H1 (cell line): ENCODE data around the gene CD81. TPM values are rescaled to one million over a fixed set of nuclear protein-coding genes. Genes with fewer than 3 reads are reported as not detected.

Experiments used
- CTCF ChIA-PET: fragments of 300-600 bp; sonication (Branson Sonifier 250); formaldehyde crosslinking; loops from one replicate; lab custom pipeline; 2021; ENCODE audit not compliant: partially characterized antibody; lab: Charles Lee
- POLR2A ChIA-PET: fragments of 300-600 bp; sonication (Branson Sonifier 250); formaldehyde crosslinking; loops from one replicate; lab custom pipeline; 2021; ENCODE audit warnings: inconsistent platforms; ENCODE audit not compliant: partially characterized antibody; lab: Charles Lee
- DNase-seq, 2 experiments: peaks; one replicate each; pipeline versions ENCODE4 v3.0.0 to v3.0.0-alpha.2; 2010 to 2022; ENCODE audit warnings: low spot score in 2 of 2, low read depth in 1 of 2, mixed read lengths in 1 of 2
- FAIRE-seq: peaks from 2 replicates; lab custom pipeline; 2011; peaks lifted over from hg19 to GRCh38; lab: Jason Lieb, UNC
- H2AFZ ChIP-seq: 2 replicates; pipeline ENCODE4 v1.8.1; 2012; ENCODE audit warnings: low read length, inconsistent platforms
- H2AK5ac ChIP-seq: 2 replicates; pipeline ENCODE4 v1.6.1; 2013; ENCODE audit warnings: low read depth, low read length
- H2BK120ac ChIP-seq: replicated peaks from 2 replicates; pipeline ENCODE3; 2013; ENCODE audit warnings: low read depth, low read length, inconsistent platforms
- H2BK12ac ChIP-seq: 2 replicates; pipeline ENCODE4 v1.6.1; 2013; ENCODE audit warnings: low read depth, low read length
- H2BK15ac ChIP-seq: 2 replicates; pipeline ENCODE4 v1.6.1; 2013; ENCODE audit warnings: low read length
- H2BK20ac ChIP-seq: 2 replicates; pipeline ENCODE4 v1.6.1; 2013; ENCODE audit warnings: low read length
- H2BK5ac ChIP-seq: 2 replicates; pipeline ENCODE4 v1.6.1; 2013; ENCODE audit warnings: low read depth, low read length
- H3K14ac ChIP-seq: 2 replicates; pipeline ENCODE4 v1.6.1; 2013; ENCODE audit warnings: inconsistent platforms; ENCODE audit not compliant: insufficient read length
- H3K18ac ChIP-seq: 2 replicates; pipeline ENCODE4 v1.6.1; 2013; ENCODE audit warnings: low read length; ENCODE audit errors: extremely low read depth
- H3K23ac ChIP-seq: 2 replicates; pipeline ENCODE4 v1.6.1; 2013; ENCODE audit warnings: inconsistent platforms; ENCODE audit not compliant: insufficient read length
- H3K23me2 ChIP-seq: 2 replicates; pipeline ENCODE4 v1.6.1; 2013; ENCODE audit warnings: low read depth, low read length
- H3K27ac ChIP-seq: 2 replicates; pipeline ENCODE4 v1.6.1; 2011; ENCODE audit warnings: low read depth, low read length, inconsistent platforms
- H3K27me3 ChIP-seq, 4 experiments: replicated peaks in 1 of 4; 1 replicate in 1 of 4; 2 replicates in 3 of 4; pipeline versions ENCODE4 v1.6.1 to v1.8.1; 2011 to 2013; ENCODE audit warnings: low read length in 3 of 4, mild to moderate bottlenecking in 3 of 4, inconsistent platforms in 2 of 4, mixed read lengths in 2 of 4, moderate library complexity in 1 of 4; ENCODE audit not compliant: control insufficient read depth in 3 of 4, insufficient read depth in 3 of 4; ENCODE audit errors: extremely low read depth in 1 of 4
- H3K36me3 ChIP-seq, 4 experiments: 2 replicates each; pipeline versions ENCODE4 v1.6.1 to v1.8.1; 2011 to 2013; ENCODE audit warnings: mild to moderate bottlenecking in 4 of 4, low read length in 3 of 4, moderate library complexity in 2 of 4, control low read depth in 1 of 4, inconsistent platforms in 1 of 4; ENCODE audit not compliant: insufficient read depth in 4 of 4, control insufficient read depth in 2 of 4
- H3K4ac ChIP-seq: replicated peaks from 2 replicates; pipeline ENCODE3; 2013; ENCODE audit warnings: low read length, low read depth, mixed read lengths, inconsistent platforms; ENCODE audit not compliant: insufficient read length
- H3K4me1 ChIP-seq, 4 experiments: replicated peaks in 1 of 4; 1 replicate in 1 of 4; 2 replicates in 3 of 4; pipeline versions ENCODE4 v1.6.1 to v1.8.1; 2011 to 2013; ENCODE audit warnings: low read length in 3 of 4, inconsistent platforms in 2 of 4, mixed read lengths in 1 of 4; ENCODE audit not compliant: insufficient read depth in 4 of 4, control insufficient read depth in 3 of 4
- H3K4me2 ChIP-seq, 2 experiments: 2 replicates each; pipeline versions ENCODE4 v1.6.1 to v1.8.1; 2011 to 2013; ENCODE audit warnings: low read depth in 2 of 2, low read length in 2 of 2, control low read depth in 1 of 2, inconsistent platforms in 1 of 2, mild to moderate bottlenecking in 1 of 2; ENCODE audit not compliant: insufficient read depth in 1 of 2
- H3K4me3 ChIP-seq, 4 experiments: fragments of 200-600, 300-600 bp in 1 of 4; sonication (generic), shearing (Covaris generic), sonication (Bioruptor Twin) in 1 of 4; 2 replicates each; pipeline versions ENCODE4 v1.5.1 to v1.8.1; 2011 to 2016; ENCODE audit warnings: low read length in 4 of 4, low read depth in 3 of 4, control low read depth in 2 of 4, inconsistent platforms in 2 of 4, mild to moderate bottlenecking in 2 of 4, mixed read lengths in 1 of 4, moderate library complexity in 1 of 4; ENCODE audit not compliant: insufficient read depth in 2 of 4; ENCODE audit errors: extremely low read depth in 1 of 4
- H3K56ac ChIP-seq: replicated peaks from 2 replicates; pipeline ENCODE3; 2013; ENCODE audit warnings: low read depth, mild to moderate bottlenecking, mixed read lengths, low read length, inconsistent platforms; ENCODE audit not compliant: insufficient read length
- H3K79me1 ChIP-seq: 2 replicates; pipeline ENCODE4 v1.6.1; 2013; ENCODE audit warnings: low read depth, low read length, control low read depth
- H3K79me2 ChIP-seq, 2 experiments: 2 replicates each; pipeline versions ENCODE4 v1.6.1 to v1.8.1; 2012 to 2013; ENCODE audit warnings: low read length in 2 of 2, mild to moderate bottlenecking in 2 of 2, inconsistent platforms in 1 of 2; ENCODE audit not compliant: insufficient read depth in 2 of 2, control insufficient read depth in 1 of 2
- H3K9ac ChIP-seq, 4 experiments: replicated peaks in 1 of 4; 1 replicate in 1 of 4; 2 replicates in 3 of 4; pipeline versions ENCODE4 v1.6.1 to v1.8.1; 2011 to 2013; ENCODE audit warnings: low read depth in 3 of 4, low read length in 3 of 4, control low read depth in 2 of 4, mild to moderate bottlenecking in 2 of 4, moderate library complexity in 2 of 4, inconsistent platforms in 1 of 4; ENCODE audit errors: extremely low read depth in 1 of 4
- H3K9me3 ChIP-seq, 2 experiments: 2 replicates each; pipeline versions ENCODE4 v1.6.1 to v1.8.1; 2012 to 2013; ENCODE audit warnings: mild to moderate bottlenecking in 2 of 2, moderate library complexity in 2 of 2, control low read depth in 1 of 2, inconsistent platforms in 1 of 2, low read depth in 1 of 2, low read length in 1 of 2, mixed read lengths in 1 of 2; ENCODE audit not compliant: insufficient read depth in 2 of 2
- H4K20me1 ChIP-seq, 2 experiments: replicated peaks in 1 of 2; 2 replicates each; pipeline versions ENCODE3 to v1.8.1; 2011 to 2013; ENCODE audit warnings: inconsistent platforms in 2 of 2, low read length in 2 of 2, mild to moderate bottlenecking in 1 of 2; ENCODE audit not compliant: insufficient read depth in 2 of 2, control insufficient read depth in 1 of 2
- H4K5ac ChIP-seq: 2 replicates; pipeline ENCODE4 v1.6.1; 2013; ENCODE audit warnings: low read length, low read depth, mixed read lengths, inconsistent platforms; ENCODE audit not compliant: insufficient read length
- H4K8ac ChIP-seq: 2 replicates; pipeline ENCODE4 v1.8.0; 2013; ENCODE audit warnings: mild to moderate bottlenecking, moderate library complexity, low read length, inconsistent platforms; ENCODE audit not compliant: insufficient read depth; ENCODE audit errors: extremely low read depth
- H4K91ac ChIP-seq: replicated peaks from 2 replicates; pipeline ENCODE3; 2013; ENCODE audit warnings: low read length, mixed read lengths, inconsistent platforms; ENCODE audit not compliant: insufficient read length
- EZH2 ChIP-seq: fragments of 200-600 bp; sonication (generic); IDR thresholded peaks from 2 replicates; pipeline ENCODE4 v1.7.1; 2012; ENCODE audit warnings: low read depth, mild to moderate bottlenecking, moderate library complexity, low read length, inconsistent platforms; ENCODE audit not compliant: severe bottlenecking
- JUN ChIP-seq: IDR thresholded peaks from 2 replicates; pipeline ENCODE4 v1.6.1; 2011; ENCODE audit warnings: low read depth, mild to moderate bottlenecking, improper control_type of control experiment, low read length
- RAD21 ChIP-seq, 2 experiments: IDR thresholded peaks in 1 of 2; conservative IDR thresholded peaks in 1 of 2; 2 replicates each; pipeline ENCODE4 v1.6.1; 2011; ENCODE audit warnings: low read depth in 2 of 2, low read length in 2 of 2, improper control_type of control experiment in 1 of 2, inconsistent platforms in 1 of 2, mild to moderate bottlenecking in 1 of 2, moderate library complexity in 1 of 2
- YY1 ChIP-seq: IDR thresholded peaks from 2 replicates; pipeline ENCODE4 v1.6.1; 2011; ENCODE audit warnings: low read depth, mild to moderate bottlenecking, low read length
- WGBS, 2 experiments: shearing (Covaris generic) in 1 of 2; methylation state at CpG; one replicate each; pipeline versions ENCODE4 v1.1.6 to v1.1.7; 2013 to 2015; ENCODE audit warnings: low lambda C conversion rate in 2 of 2, mixed read lengths in 2 of 2, inconsistent platforms in 1 of 2, low coverage in 1 of 2, missing lambda C conversion rate in 1 of 2; ENCODE audit not compliant: insufficient replicate concordance in 2 of 2, insufficient coverage in 1 of 2, insufficient read length in 1 of 2; ENCODE audit errors: extremely low coverage in 1 of 2, missing lambda C conversion rate in 1 of 2; 5-methylcytosine and 5-hydroxymethylcytosine counted together
- polyA plus RNA-seq, 7 experiments: library from polyadenylated mRNA; depleted of rRNA in 3 of 7; stranded (reverse) in 5 of 7; unstranded in 2 of 7; fragments of >200 nt in 5 of 7; fragments of 200-250 nt in 2 of 7; gene quantifications; 1 replicate in 5 of 7; 2 replicates in 1 of 7; 4 replicates in 1 of 7; pipeline versions ENCODE4 v1.2.1 to v1.2.3, GENCODE V29; 2011 to 2013; ENCODE audit warnings: missing spikeins in 2 of 7, mixed read lengths in 2 of 7
- total RNA-seq: library from RNA; stranded (reverse); fragmentation: NEBNext Ultra II Directional; extraction: Animal tissue kit (Norgen Biotek cat#: 25700); gene quantifications from 2 replicates; pipeline ENCODE4 v1.2.1, GENCODE V29; 2021
- TF ChIP-seq, protein P1 (sequence below), 3 experiments: IDR thresholded peaks; 1 replicate in 2 of 3; 2 replicates in 1 of 3; pipeline versions ENCODE4 v1.5.1 to v1.6.1; 2011; ENCODE audit warnings: low read length in 3 of 3, mild to moderate bottlenecking in 3 of 3, inconsistent platforms in 2 of 3, low read depth in 1 of 3, moderate library complexity in 1 of 3; ENCODE audit not compliant: insufficient read depth in 1 of 3; ENCODE audit errors: control extremely low read depth in 1 of 3

CD81 gene
- total and polyA plus RNA-seq, 2 of the 8 experiments (the other 6 are each of a cell fraction or from before 2014, with no cell fraction given) = 238 to 309 TPM

DNA sequence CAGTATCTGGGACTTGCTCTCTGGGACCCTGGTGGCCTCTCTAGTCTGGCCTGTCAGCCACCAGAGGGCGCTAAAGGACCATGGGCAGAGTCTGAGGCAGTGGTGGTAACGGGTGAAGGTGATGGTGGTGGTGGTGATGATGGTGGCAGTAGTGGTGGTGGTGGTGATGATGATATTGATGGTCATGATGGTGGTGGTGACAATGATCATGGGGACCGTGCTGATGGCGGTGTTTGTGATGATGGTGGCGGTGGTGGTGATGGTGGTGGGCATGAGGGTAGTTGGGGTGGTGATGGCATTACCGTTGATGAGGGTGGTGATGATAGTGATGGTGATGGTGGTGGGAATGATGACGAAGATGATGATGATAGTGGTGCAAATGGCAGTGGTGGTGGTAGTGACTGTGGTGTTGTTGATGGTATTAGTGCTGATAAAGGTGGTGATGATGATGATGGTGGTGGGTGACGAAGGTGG lies 51.2 kb downstream of the CD81 start:
- H3K27me3 ChIP-seq = peaks cover 0 to 10% (median 0%) of the 10 kb centered on the region in 4 experiments; a peak in 1 of 7 replicates
- no peaks in the 10 kb centered on the region for H3K36me3 ChIP-seq
- CTCF ChIA-PET = interaction anchor here (0.7 to 11.5 kb wide), 18 partner anchors 9 to 461 kb away, joined by 3 to 359 read pairs (median 4); partner anchors contain the start of gene TSSC4
- H2BK15ac ChIP-seq = no peak overlapping the region
- no peak overlapping the region for H3K27ac ChIP-seq
- no peaks in the 10 kb centered on the region for H3K4me1 ChIP-seq
- no peaks in the 10 kb centered on the region for H3K79me1 ChIP-seq
- H4K91ac ChIP-seq = no peak overlapping the region
- H3K9me3 ChIP-seq = no peaks in the 10 kb centered on the region; a peak in 1 of 4 replicates
- H3K79me2 ChIP-seq = no peaks in the 10 kb centered on the region
- no peak overlapping the region for H3K14ac ChIP-seq
- no peak overlapping the region for H2AFZ ChIP-seq
- FAIRE-seq (no peak), DNase-seq (peak in 1 of 2 experiments; percentile 93)
- POLR2A ChIA-PET = interaction anchor here (1.1 kb wide), 1 partner anchor 464 kb away, joined by 3 read pairs; no protein-coding TSS in a partner anchor
- no peak overlapping the region for H4K8ac ChIP-seq
- no peak overlapping the region for H2BK5ac ChIP-seq
- peaks cover 19% of the 10 kb centered on the region; the same call in 1 of the 2 replicates for H3K23me2 ChIP-seq
- no peak overlapping the region for H2BK120ac ChIP-seq
- peaks cover 0 to 20% of the 10 kb centered on the region in 2 experiments for H4K20me1 ChIP-seq
- H3K4ac ChIP-seq = peak overlapping the region; percentile 69
- no peak overlapping the region for H3K23ac ChIP-seq
- H3K18ac ChIP-seq = no peak overlapping the region
- H2AK5ac ChIP-seq = 0 out of 2 replicates have a peak overlapping the region, but pooled peaks have one; percentile 86
- H3K4me2 ChIP-seq = no peak overlapping the region
- H3K9ac ChIP-seq = no peak overlapping the region
- 61% methylated on average over 8 of the region's 8 CpGs; no CpG with 5 or more reads in 1 of the 2 experiments for WGBS, 2 experiments
- no peak overlapping the region; the same call in 1 of the 2 replicates for H2BK20ac ChIP-seq
- no peak overlapping the region for H4K5ac ChIP-seq
- peak overlapping the region; percentile 89 for H3K56ac ChIP-seq
- no peak overlapping the region for H2BK12ac ChIP-seq
- peak; percentile 18 for TF ChIP-seq EZH2
- TF ChIP-seq YY1 = no peak
- TF ChIP-seq RAD21 (IDR thresholded peaks at IDR 0.05 in 1 of 2, conservative IDR thresholded peaks at IDR 0.05 in 1 of 2; ENCODE audit: low read depth in 2 of 2, low read length in 2 of 2) = peak; percentile 99
- TF ChIP-seq, protein P1, sequence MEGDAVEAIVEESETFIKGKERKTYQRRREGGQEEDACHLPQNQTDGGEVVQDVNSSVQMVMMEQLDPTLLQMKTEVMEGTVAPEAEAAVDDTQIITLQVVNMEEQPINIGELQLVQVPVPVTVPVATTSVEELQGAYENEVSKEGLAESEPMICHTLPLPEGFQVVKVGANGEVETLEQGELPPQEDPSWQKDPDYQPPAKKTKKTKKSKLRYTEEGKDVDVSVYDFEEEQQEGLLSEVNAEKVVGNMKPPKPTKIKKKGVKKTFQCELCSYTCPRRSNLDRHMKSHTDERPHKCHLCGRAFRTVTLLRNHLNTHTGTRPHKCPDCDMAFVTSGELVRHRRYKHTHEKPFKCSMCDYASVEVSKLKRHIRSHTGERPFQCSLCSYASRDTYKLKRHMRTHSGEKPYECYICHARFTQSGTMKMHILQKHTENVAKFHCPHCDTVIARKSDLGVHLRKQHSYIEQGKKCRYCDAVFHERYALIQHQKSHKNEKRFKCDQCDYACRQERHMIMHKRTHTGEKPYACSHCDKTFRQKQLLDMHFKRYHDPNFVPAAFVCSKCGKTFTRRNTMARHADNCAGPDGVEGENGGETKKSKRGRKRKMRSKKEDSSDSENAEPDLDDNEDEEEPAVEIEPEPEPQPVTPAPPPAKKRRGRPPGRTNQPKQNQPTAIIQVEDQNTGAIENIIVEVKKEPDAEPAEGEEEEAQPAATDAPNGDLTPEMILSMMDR (IDR thresholded peaks at IDR 0.05; ENCODE audit: control extremely low read depth in 1 of 3, insufficient read depth in 1 of 3, low read depth in 1 of 3, low read length in 3 of 3) = peak in 2 of 3 experiments; percentile 94 to 97; a peak in 3 of 4 replicates
- TF ChIP-seq JUN = no peak
- no peak overlapping the region for H3K4me3 ChIP-seq
